Measurements from ENCODE around the gene ARID5A.
"Not testable (repeated sequence)": the region's sequence is repeated elsewhere in the genome, so short reads cannot be mapped to it uniquely, and the experiment has no call there.

DNA sequence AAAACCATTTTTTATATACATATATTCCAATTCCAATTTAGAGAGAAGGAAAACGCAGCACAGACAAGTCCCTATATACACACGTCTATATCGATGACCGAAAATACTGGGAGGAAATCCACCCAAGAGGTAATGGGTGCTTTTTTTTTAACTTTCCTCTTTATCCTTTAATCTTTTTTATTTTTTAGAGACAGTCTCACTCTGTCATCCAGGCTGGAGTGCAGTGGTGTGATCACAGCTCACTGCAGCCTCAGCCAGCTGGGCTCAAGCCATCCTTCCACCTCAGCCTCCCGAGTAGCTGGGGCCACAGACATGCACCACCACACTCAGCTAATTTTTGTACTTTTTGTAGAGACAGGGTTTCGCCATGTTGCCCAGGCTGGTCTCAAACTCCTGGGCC lies 37.9 kb upstream of the ARID5A start:
- not testable (repeated sequence) for TF ChIP-seq POLR2A, CTCF (IDR thresholded peaks at IDR 0.05)

Data from right lobe of liver (tissue), 4 donors.